Neural progenitor cell (in vitro differentiated cells): ENCODE data around the gene KCNAB1.

Experiments
- CTCF ChIP-seq: fragments of 200-600 bp; sonication (generic); IDR thresholded peaks from 2 replicates; pipeline ENCODE4 v1.5.1; 2017; ENCODE audit warnings: antibody characterized with exemption, mild to moderate bottlenecking
- EZH2 ChIP-seq: fragments of 200-600 bp; sonication (generic); IDR thresholded peaks from 2 replicates; pipeline ENCODE4 v1.6.1; 2017; ENCODE audit warnings: antibody characterized with exemption, mild to moderate bottlenecking, moderate library complexity
- EZH2phosphoT487 ChIP-seq: fragments of 200-600 bp; sonication (generic); IDR thresholded peaks from 2 replicates; pipeline ENCODE4 v1.6.1; 2017; ENCODE audit warnings: antibody characterized with exemption

- TF ChIP-seq EZH2 (no peak), CTCF (no peak), EZH2phosphoT487 (no peak)
Observed at GRCh38 chr3:156351783-156352182, 231.4 kb downstream of the KCNAB1 start.
